A673 (cell line): Measurements from ENCODE around the gene FPR2. TPM values are rescaled to one million over a fixed set of nuclear protein-coding genes. Genes with fewer than 3 reads are reported as not detected.
"Not testable (repeated sequence)": the region's sequence is repeated elsewhere in the genome, so short reads cannot be mapped to it uniquely, and the experiment has no call there.

ENCODE experiments used
- BruUV-seq: library from RNA; stranded (reverse); fragments of 400-500 nt; replicated peaks from 2 replicates; lab custom pipeline; 2021; lab: Mats Ljungman, UMichigan
- CTCF ChIA-PET: fragments of 300-600 bp; sonication (Branson Sonifier 250); formaldehyde crosslinking; loops from one replicate; lab custom pipeline; 2022; ENCODE audit warnings: antibody characterized with exemption; lab: Charles Lee
- POLR2A ChIA-PET: fragments of 300-600 bp; sonication (Branson Sonifier 250); formaldehyde crosslinking; loops from one replicate; lab custom pipeline; 2022; ENCODE audit warnings: antibody characterized with exemption; ENCODE audit not compliant: low non-redundant PET; lab: Charles Lee
- DNase-seq: peaks from one replicate; pipeline ENCODE4 v3.0.0-alpha.2; 2015; ENCODE audit warnings: low spot score
- H3K27ac ChIP-seq: fragments of 200-600 bp; sonication (generic); 2 replicates; pipeline ENCODE4 v1.5.1; 2016; ENCODE audit warnings: mixed run types, low read depth, mild to moderate bottlenecking, mixed read lengths, antibody characterized with exemption, low read length; ENCODE audit not compliant: poor library complexity, severe bottlenecking
- H3K27me3 ChIP-seq: fragments of 200-600 bp; sonication (generic); replicated peaks from 2 replicates; pipeline ENCODE4 v1.6.1; 2017; ENCODE audit warnings: mixed run types, low read depth, mild to moderate bottlenecking, mixed read lengths, antibody characterized with exemption, low read length; ENCODE audit not compliant: insufficient read depth, poor library complexity
- H3K36me3 ChIP-seq: fragments of 200-600 bp; sonication (generic); 2 replicates; pipeline ENCODE4 v1.6.1; 2016; ENCODE audit warnings: mixed run types, mild to moderate bottlenecking, mixed read lengths, antibody characterized with exemption, low read length; ENCODE audit not compliant: insufficient read depth, poor library complexity, severe bottlenecking
- H3K4me1 ChIP-seq: fragments of 200-600 bp; sonication (generic); 2 replicates; pipeline ENCODE4 v1.6.1; 2017; ENCODE audit warnings: mixed run types, mild to moderate bottlenecking, mixed read lengths, antibody characterized with exemption, low read length; ENCODE audit not compliant: insufficient read depth, poor library complexity, severe bottlenecking
- H3K4me3 ChIP-seq: fragments of 200-600 bp; sonication (generic); 2 replicates; pipeline ENCODE4 v1.5.1; 2016; ENCODE audit warnings: low read depth, mixed run types, mild to moderate bottlenecking, mixed read lengths, low read length; ENCODE audit not compliant: poor library complexity, severe bottlenecking
- H3K9me3 ChIP-seq: fragments of 200-600 bp; sonication (generic); 2 replicates; pipeline ENCODE4 v1.6.1; 2016; ENCODE audit warnings: mixed run types, low read depth, mild to moderate bottlenecking, mixed read lengths, antibody characterized with exemption, low read length; ENCODE audit not compliant: poor library complexity, severe bottlenecking
- EZH2 ChIP-seq: fragments of 200-600 bp; sonication (generic); IDR thresholded peaks from 2 replicates; pipeline ENCODE4 v1.6.1; 2017; ENCODE audit warnings: borderline replicate concordance, low read depth, mild to moderate bottlenecking, mixed read lengths, antibody characterized with exemption, low read length; ENCODE audit not compliant: poor library complexity, severe bottlenecking
- intact Hi-C: fragments of 100-400 bp; cut with micrococcal nuclease; formaldehyde crosslinking; loops from one replicate; pipeline ENCODE4 v1.10.0; 2022; ENCODE audit not compliant: unreplicated experiment
- total RNA-seq: library from RNA; stranded (reverse); gene quantifications from 2 replicates; pipeline ENCODE4 v1.2.3, GENCODE V29; 2021
- TF ChIP-seq, protein P1 (sequence below): fragments of 300-800, 200-600 bp; sonication (generic); conservative IDR thresholded peaks from 2 replicates; pipeline ENCODE4 v1.5.1; 2017; ENCODE audit warnings: low read depth, mild to moderate bottlenecking, antibody characterized with exemption, low read length, moderate library complexity, mixed read lengths

Gene FPR2
- total RNA-seq, 1 experiment from 2014 or later, result not detected

DNA sequence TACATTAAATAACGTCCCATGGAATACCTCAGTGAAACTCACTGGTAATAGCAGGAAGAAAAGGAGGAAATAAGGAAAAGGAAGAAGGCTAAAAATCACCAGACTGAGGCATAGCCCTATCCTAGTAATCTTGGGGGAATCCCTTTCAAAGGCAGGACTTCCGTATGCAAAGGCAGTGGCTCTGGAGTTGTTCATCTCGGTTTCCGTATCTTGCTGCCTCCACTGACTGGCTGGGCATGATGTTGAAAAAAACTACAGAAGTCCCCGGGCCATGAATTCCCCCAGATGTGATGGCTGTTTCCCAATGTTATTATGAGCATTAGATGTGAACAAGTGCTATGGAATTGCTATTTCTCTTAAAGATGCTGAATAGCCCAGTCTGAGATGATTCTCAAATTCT is 5.5 kb downstream of the FPR2 start:
- Histone ChIP-seq H3K36me3 (no peaks in the 10 kb centered on the region), H3K27me3 (peaks cover 66% of the 10 kb centered on the region), H3K9me3 (no peaks in the 10 kb centered on the region), H3K4me3 (no peak overlapping the region), H3K4me1 (no peaks in the 10 kb centered on the region), H3K27ac (no peak overlapping the region)
- ChIA-PET CTCF (interaction anchor here (1.0 kb wide), 1 partner anchor 110 kb away, joined by 4 read pairs; no protein-coding TSS in a partner anchor), POLR2A (no interaction called here)
- intact Hi-C loops, result loop anchor here (5.0 kb wide), 1 partner anchor 44 kb away; the partner anchor contains the start of gene HAS1
- TF ChIP-seq, protein P1, sequence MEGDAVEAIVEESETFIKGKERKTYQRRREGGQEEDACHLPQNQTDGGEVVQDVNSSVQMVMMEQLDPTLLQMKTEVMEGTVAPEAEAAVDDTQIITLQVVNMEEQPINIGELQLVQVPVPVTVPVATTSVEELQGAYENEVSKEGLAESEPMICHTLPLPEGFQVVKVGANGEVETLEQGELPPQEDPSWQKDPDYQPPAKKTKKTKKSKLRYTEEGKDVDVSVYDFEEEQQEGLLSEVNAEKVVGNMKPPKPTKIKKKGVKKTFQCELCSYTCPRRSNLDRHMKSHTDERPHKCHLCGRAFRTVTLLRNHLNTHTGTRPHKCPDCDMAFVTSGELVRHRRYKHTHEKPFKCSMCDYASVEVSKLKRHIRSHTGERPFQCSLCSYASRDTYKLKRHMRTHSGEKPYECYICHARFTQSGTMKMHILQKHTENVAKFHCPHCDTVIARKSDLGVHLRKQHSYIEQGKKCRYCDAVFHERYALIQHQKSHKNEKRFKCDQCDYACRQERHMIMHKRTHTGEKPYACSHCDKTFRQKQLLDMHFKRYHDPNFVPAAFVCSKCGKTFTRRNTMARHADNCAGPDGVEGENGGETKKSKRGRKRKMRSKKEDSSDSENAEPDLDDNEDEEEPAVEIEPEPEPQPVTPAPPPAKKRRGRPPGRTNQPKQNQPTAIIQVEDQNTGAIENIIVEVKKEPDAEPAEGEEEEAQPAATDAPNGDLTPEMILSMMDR, result no peak
- no peak for TF ChIP-seq EZH2
- no TSS peak for BruUV-seq
- no peak for DNase-seq

DNA sequence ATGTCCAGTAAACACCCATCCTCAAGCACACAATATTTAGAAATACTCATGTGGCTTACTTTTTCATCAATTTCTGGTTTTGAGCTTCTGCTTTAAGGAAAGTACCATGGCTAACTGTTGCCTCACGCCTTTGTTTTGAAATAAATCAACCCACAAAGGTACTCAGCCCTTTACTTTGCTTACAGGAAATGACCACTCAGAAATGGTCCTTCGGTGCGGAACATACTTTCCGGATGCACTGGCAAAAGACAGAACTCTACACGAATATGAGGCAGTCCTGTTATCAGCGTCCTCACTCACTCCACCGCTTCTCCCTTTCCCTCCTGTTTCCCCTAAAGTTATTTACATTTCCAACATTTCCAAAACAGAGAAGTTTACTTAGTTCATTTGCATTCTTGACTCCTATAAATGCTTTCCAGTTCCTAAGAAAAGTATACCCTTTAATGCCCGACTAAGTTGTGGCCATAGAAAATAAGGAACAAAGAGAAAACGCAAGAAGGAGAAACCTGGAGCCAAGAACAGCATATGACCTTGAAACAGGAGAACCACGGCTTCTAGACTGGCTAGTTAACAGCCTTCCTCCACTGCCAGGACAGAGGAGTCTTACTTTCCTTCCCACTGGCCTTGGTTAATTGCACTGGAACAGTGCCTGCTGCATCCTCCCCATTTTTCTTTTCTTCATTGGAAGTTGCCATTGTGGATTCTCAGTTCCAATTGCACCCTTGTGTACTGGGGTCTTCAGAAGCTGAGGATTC is 10.6 kb downstream of the FPR2 start:
- ChIA-PET CTCF (no interaction called here), POLR2A (no interaction called here)
- no peak overlapping the region for H3K27ac ChIP-seq
- intact Hi-C loops, result no loop called here
- no peak for DNase-seq
- H3K4me3 ChIP-seq, result no peak overlapping the region
- H3K27me3 ChIP-seq, result peaks cover 82% of the 10 kb centered on the region
- H3K36me3 ChIP-seq, result no peaks in the 10 kb centered on the region
- TF ChIP-seq EZH2, result no peak
- TF ChIP-seq, protein P1, result no peak
- no peaks in the 10 kb centered on the region for H3K9me3 ChIP-seq
- H3K4me1 ChIP-seq, result no peaks in the 10 kb centered on the region
- no TSS peak for BruUV-seq

DNA sequence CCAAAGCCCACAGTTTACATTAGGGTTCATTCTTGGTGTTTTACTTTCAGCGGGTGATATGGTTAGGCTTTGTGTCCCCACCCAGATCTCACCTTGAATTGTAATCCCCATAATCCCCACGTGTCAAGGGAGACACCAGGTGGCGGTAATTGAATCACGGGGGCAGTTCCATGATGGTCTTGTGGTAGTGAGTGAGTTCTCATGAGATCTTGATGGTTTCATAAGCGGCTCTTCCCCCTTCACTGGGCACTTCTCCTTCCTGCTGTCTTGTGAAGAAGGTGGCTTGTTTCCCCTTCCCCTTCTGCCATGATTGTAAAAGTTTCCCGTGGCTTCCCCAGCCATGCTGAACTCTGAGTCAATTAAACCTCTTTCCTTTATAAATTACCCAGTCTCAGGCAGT is 12.0 kb downstream of the FPR2 start:
- DNase-seq, result no peak
- no TSS peak for BruUV-seq
- Histone ChIP-seq H3K4me3 (no peak overlapping the region), H3K27ac (no peak overlapping the region), H3K27me3 (peaks cover 73% of the 10 kb centered on the region), H3K9me3 (no peaks in the 10 kb centered on the region), H3K4me1 (no peaks in the 10 kb centered on the region), H3K36me3 (no peaks in the 10 kb centered on the region)
- TF ChIP-seq, protein P1, result no peak
- no peak for TF ChIP-seq EZH2
- intact Hi-C loops, result no loop called here
- POLR2A ChIA-PET, result no interaction called here
- CTCF ChIA-PET, result no interaction called here

DNA sequence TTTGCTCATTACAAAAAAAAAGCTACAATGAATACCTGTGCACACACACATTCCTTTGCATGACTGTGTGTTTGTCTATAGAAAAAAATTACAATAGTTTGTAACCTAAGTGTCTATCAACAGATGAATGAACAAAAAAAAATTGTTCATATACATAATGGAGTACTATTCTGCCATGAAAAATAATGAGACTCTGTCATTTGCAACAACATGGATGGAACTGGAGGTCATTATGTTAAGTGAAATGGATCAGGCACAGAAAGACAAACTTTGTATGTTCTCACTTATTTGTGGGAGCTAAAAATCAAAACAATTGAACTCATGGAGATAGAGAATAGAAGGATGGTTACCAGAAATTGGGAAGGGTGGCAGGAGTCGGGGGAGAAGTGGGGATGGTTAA is 15.6 kb downstream of the FPR2 start:
- H3K9me3 ChIP-seq, H3K36me3 ChIP-seq, CTCF ChIA-PET, H3K4me3 ChIP-seq, DNase-seq, POLR2A ChIA-PET, H3K4me1 ChIP-seq, BruUV-seq, H3K27ac ChIP-seq: not testable (repeated sequence)
- peaks cover 76% of the 10 kb centered on the region for H3K27me3 ChIP-seq
- intact Hi-C loops, result loop anchor here (5.0 kb wide), 2 partner anchors 169 to 304 kb away; no protein-coding TSS in a partner anchor
